ENCODE measurements around the gene CLDN7. TPM values are rescaled to one million over a fixed set of nuclear protein-coding genes. Genes with fewer than 3 reads are reported as not detected.

The CLDN7 gene
- total RNA-seq, 1 donor, result 0.10 TPM

DNA sequence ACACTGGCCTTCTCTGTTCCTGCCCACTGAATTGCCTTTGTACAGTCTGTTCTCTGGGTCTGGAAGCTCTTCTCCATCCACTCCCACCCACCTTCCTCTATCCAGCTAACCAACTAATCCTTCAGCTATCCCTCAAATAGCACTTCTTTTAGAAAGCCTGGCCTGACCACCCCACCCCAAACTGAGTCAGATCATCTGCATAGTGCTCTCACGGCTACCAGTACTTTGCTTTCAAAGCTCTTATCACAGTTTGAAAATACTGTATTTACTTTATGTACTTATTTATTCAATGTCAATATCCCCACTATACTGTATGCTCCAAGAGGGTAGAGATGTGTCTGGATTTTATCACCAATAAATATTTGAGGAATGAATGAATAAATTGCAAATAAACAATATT lies 4.5 kb upstream of the CLDN7 start:
- peaks cover 20% of the 10 kb centered on the region for H3K4me1 ChIP-seq (ENCODE audit: insufficient read depth, low read length)
- no peaks in the 10 kb centered on the region for H3K9me3 ChIP-seq (ENCODE audit: low read depth, low read length)
- peaks cover 21% of the 10 kb centered on the region for H3K27me3 ChIP-seq (ENCODE audit: insufficient read depth, low read length)
- H3K4me3 ChIP-seq (ENCODE audit: low read length), result no peak overlapping the region

DNA sequence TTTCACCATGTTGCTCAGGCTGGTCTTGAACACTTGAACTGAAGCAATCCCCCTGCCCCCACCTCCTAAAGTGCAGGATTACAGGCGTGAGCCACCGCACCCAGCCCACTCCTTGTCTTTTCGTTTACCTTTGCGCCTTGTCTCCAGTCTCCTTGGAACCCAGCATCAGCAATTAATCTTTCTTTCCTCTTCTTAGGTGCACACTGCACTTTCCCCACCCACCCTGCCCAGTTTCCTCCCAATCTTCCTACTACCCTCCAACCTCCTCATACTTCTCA lies 1.5 kb upstream of the CLDN7 start:
- no peaks in the 10 kb centered on the region for H3K9me3 ChIP-seq (ENCODE audit: low read depth, low read length)

DNA sequence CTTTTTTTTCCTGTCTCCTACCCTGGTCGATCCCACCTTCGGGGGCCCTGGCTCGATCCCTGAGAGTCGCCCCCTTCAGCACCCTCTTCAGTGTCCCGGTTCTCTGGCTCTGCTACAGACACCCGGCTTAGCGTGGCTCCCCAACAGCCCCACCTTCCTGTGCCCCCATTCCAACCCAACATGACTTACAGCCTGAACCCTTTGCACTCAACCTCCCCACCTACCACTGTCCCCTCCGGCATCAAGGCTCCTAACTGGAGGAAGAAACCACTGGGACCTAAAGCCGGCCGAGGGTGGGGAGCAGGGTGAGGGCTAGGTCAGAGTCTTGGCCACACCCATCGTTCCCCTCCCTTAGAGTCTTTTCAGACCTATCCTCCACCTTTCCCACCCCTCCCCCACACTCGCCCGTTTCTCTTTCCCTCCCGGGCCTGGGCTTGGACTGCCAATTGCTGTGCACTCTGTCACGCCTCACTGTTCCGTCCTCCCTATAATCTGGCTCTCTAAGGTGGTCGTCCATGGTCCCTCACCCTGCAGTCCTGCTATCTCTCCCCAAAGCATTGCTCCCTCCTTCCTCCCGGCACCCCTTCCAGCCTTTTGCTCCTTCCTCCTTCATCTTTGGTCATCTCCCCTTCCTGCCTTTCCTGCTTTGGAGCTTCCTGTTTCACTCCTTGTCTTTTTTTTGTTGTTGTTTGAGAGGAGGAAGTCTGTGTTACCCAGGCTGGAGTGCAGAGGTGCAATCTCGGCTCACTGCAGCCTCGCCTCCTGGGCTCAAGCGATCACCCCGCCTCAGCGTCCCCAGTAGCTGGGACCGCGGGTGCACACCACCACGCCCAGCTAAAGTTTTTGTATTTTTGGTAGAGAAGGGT lies 890 bp upstream of the CLDN7 start:
- peak overlapping the region; percentile 15 for H3K4me3 ChIP-seq (ENCODE audit: low read length)
- H3K27me3 ChIP-seq (ENCODE audit: insufficient read depth, low read length), result peaks cover 28% of the 10 kb centered on the region
- H3K4me1 ChIP-seq (ENCODE audit: insufficient read depth, low read length), result peaks cover 38% of the 10 kb centered on the region
- H3K9me3 ChIP-seq (ENCODE audit: low read depth, low read length), result no peaks in the 10 kb centered on the region

More for the DNA sequence above, 1.5 kb upstream of the CLDN7 start:
- Histone ChIP-seq H3K4me3 (ENCODE audit: low read length) (no peak overlapping the region), H3K27me3 (ENCODE audit: insufficient read depth, low read length) (peaks cover 28% of the 10 kb centered on the region), H3K4me1 (ENCODE audit: insufficient read depth, low read length) (peaks cover 38% of the 10 kb centered on the region)

DNA sequence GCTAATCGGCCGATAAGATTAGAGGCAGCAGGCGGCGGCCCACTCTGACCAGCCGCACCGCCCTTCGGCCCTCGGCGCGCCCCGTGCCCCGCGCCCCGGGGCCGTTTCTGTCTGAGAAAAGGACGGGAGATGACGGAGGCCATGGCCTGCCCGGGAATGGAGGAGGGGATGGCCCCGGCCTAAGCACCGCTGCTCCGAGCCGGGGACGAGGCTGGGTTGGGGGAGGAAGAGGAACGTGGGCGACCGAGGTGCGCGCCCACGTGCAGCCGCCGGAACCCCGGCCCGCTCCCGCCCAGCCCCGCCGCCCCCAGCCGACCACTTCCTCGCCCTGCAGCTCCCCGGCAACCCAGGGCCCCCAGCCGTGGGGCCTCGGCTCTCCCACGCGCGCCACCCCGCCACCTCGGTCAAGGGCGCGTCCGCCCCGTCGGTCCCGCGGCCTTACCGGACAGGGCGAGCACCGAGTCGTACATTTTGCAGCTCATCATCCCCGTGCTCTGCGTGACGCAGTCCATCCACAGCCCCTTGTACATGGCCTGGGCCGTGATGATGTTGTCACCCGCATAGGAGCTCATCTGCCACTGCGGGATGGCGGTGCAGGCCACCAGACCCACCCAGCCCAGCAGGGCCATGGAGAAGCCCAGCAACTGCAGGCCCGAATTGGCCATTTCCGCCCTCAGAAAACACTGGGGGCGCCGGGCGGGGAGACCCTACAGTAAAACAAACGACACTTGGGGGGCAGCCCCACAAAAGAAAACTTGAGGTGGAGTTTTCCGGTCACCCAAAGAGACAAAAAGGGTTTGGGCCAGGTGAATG lies 693 bp downstream of the CLDN7 start:
- Histone ChIP-seq H3K4me1 (ENCODE audit: insufficient read depth, low read length) (peaks cover 38% of the 10 kb centered on the region), H3K9me3 (ENCODE audit: low read depth, low read length) (no peaks in the 10 kb centered on the region), H3K4me3 (ENCODE audit: low read length) (peak overlapping the region; percentile 30), H3K27me3 (ENCODE audit: insufficient read depth, low read length) (peaks cover 28% of the 10 kb centered on the region)

DNA sequence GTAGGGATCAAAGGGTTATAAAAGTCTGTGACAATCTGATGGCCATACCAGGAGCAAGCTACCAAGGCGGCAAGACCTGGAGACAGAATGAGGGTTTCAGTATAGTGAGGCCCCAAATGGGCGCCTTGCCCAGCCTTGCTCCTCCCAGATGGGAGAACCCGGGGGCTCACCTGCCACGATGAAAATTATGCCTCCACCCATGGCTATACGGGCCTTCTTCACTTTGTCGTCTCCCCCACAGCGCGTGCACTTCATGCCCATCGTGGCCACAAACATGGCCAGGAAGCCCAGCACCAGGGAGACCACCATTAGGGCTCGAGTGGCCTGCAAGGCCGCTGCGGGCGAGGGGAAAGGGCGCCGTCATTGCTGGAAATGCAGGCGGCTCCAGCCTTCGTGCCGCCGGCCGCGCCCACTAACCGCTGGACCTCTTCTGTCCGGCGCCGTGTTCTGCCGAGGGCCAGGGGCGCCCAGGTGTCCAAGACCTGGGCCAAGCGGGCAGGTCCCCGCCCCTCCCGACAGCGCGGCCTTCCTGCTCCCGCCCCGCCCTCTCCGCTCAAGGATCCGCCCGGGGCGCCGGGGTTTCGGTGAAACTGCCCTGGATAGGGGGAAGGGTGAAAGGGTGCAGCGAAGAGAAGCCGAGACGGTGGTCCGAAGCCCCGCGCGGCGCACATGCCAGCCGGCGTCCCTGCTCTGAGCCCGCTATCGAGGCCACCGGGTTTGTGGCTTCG lies 1.5 kb downstream of the CLDN7 start:
- Histone ChIP-seq H3K4me3 (ENCODE audit: low read length) (peak overlapping the region; percentile 30), H3K4me1 (ENCODE audit: insufficient read depth, low read length) (peaks cover 38% of the 10 kb centered on the region), H3K27me3 (ENCODE audit: insufficient read depth, low read length) (peaks cover 28% of the 10 kb centered on the region), H3K9me3 (ENCODE audit: low read depth, low read length) (no peaks in the 10 kb centered on the region)

DNA sequence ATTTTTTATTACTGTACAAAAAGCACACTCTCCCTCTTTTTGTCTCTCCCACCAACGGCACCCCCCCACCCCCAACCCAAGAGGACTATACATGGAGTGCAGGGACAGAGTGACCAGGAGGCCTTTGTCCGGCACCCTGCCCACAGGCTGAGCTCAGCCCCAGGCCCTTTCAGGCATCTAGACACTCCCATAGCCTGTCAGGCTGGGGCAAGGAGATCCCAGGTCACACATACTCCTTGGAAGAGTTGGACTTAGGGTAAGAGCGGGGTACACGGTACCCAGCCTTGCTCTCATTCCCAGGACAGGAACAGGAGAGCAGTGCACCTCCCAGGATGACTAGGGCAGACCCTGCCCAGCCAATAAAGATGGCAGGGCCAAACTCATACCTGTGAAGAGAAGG lies 2.1 kb downstream of the CLDN7 start:
- H3K4me3 ChIP-seq (ENCODE audit: low read length), result no peak overlapping the region
- H3K4me1 ChIP-seq (ENCODE audit: insufficient read depth, low read length), result peaks cover 38% of the 10 kb centered on the region
- no peaks in the 10 kb centered on the region for H3K9me3 ChIP-seq (ENCODE audit: low read depth, low read length)
- peaks cover 28% of the 10 kb centered on the region for H3K27me3 ChIP-seq (ENCODE audit: insufficient read depth, low read length)

DNA sequence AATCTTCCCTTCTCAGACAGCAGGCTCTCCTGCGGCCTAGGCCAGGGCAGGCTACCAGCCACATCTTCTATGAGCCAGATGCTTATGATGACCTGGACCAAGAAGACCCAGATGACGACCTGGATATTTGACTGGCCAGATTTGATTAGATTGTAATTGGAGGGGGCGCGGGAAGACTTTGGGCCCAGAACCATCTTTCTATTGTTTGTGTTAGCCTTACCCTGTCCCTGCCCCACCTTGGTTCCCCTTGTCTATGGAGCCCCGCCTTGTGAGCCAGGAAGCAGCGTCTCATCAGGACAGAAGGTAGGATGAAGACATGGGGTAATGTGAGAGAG lies 2.8 kb downstream of the CLDN7 start:
- no peak overlapping the region for H3K4me3 ChIP-seq (ENCODE audit: low read length)
- H3K4me1 ChIP-seq (ENCODE audit: insufficient read depth, low read length), result peaks cover 38% of the 10 kb centered on the region
- H3K9me3 ChIP-seq (ENCODE audit: low read depth, low read length), result no peaks in the 10 kb centered on the region
- H3K27me3 ChIP-seq (ENCODE audit: insufficient read depth, low read length), result peaks cover 27% of the 10 kb centered on the region

DNA sequence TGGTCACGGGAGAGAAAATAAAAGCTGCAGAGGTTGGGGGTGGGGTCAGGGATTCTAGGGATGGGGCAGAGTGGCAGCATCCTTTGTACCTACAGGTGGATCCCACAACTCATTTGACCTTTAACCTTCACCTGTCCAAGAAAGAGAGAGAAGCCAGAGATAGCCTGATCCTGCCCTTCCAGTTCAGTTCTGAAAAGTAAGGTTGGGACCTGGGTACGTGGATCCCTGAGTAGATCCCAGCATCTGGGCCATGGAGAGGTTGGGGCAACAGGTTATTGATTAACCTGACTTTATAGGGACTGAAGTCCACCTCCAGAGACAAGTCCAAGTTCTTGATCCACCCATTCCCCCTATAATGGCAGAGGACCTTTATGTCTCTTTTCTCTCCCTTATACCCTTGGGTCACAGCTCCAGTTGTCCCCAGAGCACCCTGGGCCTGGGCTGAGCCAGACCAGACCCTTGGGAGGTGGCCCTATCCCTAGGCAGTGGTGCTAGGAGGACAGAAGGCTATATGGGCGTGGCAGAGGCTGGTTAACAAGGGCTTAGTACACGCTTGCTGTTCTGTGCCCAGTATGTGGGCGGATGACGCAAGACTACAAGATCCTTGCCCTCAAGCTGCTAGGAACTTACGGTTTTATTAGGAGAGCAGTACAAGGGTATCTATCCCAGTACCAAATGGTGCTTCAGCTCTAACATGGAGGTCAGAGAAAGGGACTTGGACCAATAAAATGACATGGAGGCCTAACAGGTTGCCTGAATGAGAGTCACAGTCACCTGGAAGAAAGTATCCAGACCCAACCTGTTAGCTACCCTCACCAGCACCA lies 3.3 kb downstream of the CLDN7 start:
- peaks cover 38% of the 10 kb centered on the region for H3K4me1 ChIP-seq (ENCODE audit: insufficient read depth, low read length)
- no peaks in the 10 kb centered on the region for H3K9me3 ChIP-seq (ENCODE audit: low read depth, low read length)
- peaks cover 24% of the 10 kb centered on the region for H3K27me3 ChIP-seq (ENCODE audit: insufficient read depth, low read length)
- H3K4me3 ChIP-seq (ENCODE audit: low read length), result no peak overlapping the region

DNA sequence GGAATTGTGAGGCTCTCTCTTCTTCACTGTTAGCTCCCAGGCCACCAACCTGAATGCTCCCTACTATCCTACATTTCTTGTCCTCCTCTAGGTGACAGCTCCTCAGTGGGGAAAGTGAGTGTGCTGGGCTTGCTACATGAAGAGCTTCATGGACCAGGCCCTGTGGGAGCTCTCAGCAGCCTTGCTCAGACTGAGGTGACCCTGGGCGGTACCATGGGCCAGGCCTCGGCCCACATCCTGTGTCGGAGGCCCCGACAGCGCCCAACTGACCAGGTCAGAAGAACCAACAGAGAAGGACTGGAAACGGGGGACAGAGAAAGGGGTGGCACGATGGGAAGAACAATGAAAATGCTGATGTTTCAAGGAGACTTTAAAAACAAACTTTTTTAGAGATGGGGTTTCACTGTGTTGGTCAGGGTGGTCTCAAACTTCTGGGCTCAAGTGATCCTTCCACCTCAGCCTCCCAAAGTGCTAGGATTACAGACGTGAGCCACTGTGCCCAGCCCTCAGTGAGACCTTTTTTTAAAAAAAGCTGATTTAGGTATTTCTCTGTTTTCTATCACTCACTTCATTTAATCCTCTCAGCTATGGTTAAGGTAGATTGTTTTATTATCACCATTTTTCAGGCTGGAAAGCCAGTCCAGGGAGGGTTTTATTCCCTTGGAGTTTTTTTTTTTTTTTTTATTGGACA lies 5.4 kb downstream of the CLDN7 start:
- no peaks in the 10 kb centered on the region for H3K9me3 ChIP-seq (ENCODE audit: low read depth, low read length)
- peaks cover 31% of the 10 kb centered on the region for H3K4me1 ChIP-seq (ENCODE audit: insufficient read depth, low read length)
- peaks cover 9% of the 10 kb centered on the region for H3K27me3 ChIP-seq (ENCODE audit: insufficient read depth, low read length)
- no peak overlapping the region for H3K4me3 ChIP-seq (ENCODE audit: low read length)

DNA sequence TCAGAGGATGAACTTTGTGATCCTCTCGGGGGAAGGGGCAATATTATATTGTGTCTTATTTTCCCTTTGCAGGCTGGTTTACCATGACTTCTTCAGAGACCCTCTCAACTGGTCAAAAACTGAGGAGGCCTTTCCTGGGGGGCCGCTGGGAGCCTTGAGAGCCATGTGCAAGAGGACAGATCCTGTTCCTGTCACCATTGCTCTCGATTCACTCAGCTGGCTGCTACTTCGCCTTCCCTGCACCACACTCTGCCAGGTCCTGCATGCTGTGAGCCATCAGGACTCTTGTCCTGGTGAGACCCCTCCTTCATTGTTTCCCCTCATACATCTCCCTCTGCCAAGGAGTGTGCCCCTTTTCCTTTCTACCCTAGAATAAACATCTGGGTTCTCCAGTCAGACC lies 7.8 kb downstream of the CLDN7 start:
- Histone ChIP-seq H3K9me3 (ENCODE audit: low read depth, low read length) (no peaks in the 10 kb centered on the region), H3K4me3 (ENCODE audit: low read length) (no peak overlapping the region), H3K4me1 (ENCODE audit: insufficient read depth, low read length) (peaks cover 33% of the 10 kb centered on the region), H3K27me3 (ENCODE audit: insufficient read depth, low read length) (no peaks in the 10 kb centered on the region)

DNA sequence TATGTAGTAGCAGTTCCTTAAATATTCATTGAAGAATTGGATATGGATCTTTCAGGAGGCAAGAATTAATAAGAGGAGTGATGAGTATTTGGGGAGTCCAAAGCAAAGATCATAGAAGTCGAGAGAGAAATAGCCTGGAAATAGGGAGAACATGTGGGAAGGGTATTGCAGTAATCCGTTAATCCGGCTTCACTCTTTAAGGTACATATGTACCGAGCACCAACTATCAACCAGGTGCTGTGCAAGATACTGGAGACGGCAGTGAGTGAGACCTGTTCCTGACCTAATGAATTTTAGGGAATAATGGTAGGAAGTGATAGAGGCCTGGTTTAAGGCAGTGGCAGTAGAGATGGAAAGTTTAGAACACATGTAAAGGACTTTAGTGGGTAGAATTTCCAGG lies 9.2 kb downstream of the CLDN7 start:
- peaks cover 39% of the 10 kb centered on the region for H3K4me1 ChIP-seq (ENCODE audit: insufficient read depth, low read length)
- H3K9me3 ChIP-seq (ENCODE audit: low read depth, low read length), result no peaks in the 10 kb centered on the region
- H3K4me3 ChIP-seq (ENCODE audit: low read length), result no peak overlapping the region
- no peaks in the 10 kb centered on the region for H3K27me3 ChIP-seq (ENCODE audit: insufficient read depth, low read length)

DNA sequence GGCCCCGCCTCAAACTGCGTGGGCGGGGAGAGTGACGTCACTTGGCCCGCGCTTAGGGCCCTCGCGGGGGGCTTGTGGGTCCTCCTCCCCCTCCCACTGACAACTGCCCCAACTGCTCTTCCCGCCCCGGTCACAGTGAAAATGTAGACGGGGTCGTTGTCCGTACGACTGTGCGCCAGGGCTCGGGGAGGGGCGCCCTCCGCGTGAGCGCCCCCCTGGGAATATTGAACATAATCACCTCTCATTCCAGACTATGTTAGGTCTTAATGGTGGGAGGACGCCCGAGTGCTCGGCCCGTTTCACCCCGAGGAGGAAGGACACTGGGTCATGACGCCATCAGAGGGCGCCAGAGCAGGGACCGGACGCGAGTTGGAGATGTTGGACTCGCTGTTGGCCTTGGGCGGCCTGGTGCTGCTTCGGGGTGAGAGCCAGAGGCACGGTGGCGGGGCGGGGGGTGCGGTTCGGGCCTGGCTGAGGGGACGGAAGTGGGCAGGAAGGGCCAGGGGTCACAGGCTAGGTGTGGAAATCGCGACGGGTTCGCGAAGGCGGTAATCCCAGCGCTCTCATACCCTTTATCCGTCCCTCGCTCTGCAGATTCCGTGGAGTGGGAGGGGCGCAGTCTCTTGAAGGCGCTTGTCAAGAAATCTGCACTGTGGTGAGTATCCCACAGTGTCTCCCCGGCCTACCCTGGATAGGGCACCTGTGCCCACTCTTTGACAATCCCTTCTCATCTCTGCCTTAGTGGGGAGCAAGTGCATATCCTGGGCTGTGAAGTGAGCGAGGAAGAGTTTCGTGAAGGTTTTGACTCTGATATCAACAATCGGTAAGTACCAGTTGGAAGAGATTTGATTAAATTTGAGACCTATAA lies 9.9 kb downstream of the CLDN7 start, which contains the start of gene ELP5:
ELP5 (plus strand) TSS at position 40 of the 868 bp plus-strand sequence; CDS start at position 376, 336 bp downstream.
- Histone ChIP-seq H3K27me3 (ENCODE audit: insufficient read depth, low read length) (no peaks in the 10 kb centered on the region), H3K9me3 (ENCODE audit: low read depth, low read length) (no peaks in the 10 kb centered on the region), H3K4me1 (ENCODE audit: insufficient read depth, low read length) (peaks cover 39% of the 10 kb centered on the region), H3K4me3 (ENCODE audit: low read length) (peak within 1 kb of the TSS; percentile 55)

DNA sequence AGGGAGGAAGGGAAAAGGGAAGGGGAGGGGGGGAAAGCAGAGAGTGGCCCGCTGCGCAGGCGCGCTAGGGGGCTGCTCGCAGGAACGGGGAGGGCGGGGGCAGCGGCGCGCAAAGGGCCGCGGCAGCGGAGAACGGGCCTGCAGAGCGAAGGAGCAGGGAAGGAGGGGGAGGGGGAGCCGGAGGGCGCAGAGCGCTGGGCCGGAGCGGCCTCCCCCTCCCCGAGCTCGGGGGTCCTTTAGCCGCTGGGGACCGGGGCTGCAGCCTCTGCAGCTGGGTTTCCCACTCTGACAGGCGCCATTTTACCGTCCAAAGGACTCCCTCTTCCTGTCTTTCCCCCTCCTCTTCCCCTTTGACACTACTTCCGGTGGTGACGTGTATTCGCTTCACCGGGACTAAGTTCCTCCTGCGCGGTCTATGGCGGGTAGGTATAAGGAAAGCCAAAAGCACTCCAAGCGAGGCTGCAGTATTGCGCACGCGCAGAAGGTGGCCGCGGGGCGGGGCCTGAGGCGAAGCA lies 10.6 kb downstream of the CLDN7 start, which contains the start of gene CTDNEP1:
CTDNEP1 (minus strand) TSS at position 74 of the 515 bp plus-strand sequence. CDS start 438 bp downstream, outside the sequence.
- no peaks in the 10 kb centered on the region for H3K9me3 ChIP-seq (ENCODE audit: low read depth, low read length)
- H3K4me3 ChIP-seq (ENCODE audit: low read length), result peak within 1 kb of the TSS; percentile 55
- H3K27me3 ChIP-seq (ENCODE audit: insufficient read depth, low read length), result no peaks in the 10 kb centered on the region
- peaks cover 39% of the 10 kb centered on the region for H3K4me1 ChIP-seq (ENCODE audit: insufficient read depth, low read length)

All from mononuclear cell (primary cell).